D341Med (cell line): ENCODE measurements around the gene METTL3.
"Not testable (repeated sequence)": the region's sequence is repeated elsewhere in the genome, so short reads cannot be mapped to it uniquely, and the experiment has no call there.

Experiments used
- DNase-seq: peaks from one replicate; pipeline ENCODE4 v3.0.0; 2012; ENCODE audit warnings: low spot score

Gene METTL3

DNA sequence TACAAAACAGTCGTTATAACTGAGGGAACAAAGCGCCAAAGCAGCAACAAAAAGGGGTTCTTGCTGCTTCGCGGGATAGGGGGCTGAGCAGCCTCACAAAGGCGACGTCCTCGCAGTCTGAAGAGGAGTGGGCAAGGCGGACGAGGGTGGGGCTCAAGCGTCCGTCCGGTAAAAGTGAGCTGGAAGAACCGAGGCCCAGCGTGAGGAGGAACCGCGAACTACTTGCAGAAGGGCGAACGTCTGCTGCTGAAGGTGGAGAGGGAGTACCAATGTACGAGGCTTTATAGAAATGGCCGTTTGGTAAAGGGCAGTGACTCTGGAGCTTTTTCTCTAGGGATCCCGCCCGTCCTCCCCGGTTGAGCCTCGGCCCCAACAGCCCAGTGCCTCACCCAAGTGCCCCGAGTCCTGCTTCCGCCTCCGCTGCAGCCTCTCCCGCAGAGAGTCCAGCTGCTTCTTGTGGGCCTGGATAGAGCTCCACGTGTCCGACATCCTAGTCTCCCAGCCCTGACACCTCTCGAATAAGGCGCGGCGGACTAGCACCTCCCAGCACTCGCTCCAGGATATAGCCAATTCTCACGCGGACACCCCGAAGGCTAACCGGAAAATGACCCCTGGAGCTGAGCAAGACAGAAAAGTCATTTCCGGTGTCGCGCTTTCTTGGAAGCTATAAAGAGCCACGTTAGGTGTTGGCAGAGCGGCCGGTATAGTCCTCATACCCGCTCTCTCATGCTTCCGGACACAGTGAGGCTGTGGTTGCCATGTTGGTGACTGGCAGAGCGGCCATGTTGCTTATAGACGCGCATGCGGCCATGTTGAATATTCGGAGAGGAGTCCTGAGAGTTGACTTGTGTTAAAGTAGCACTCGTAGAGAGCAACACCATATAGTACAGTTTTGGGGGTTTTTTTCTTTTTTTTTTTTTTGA, at the start of gene METTL3:
TSS of gene METTL3 (minus strand) at position 606 of the 923 bp plus-strand sequence. CDS start at position 489, 117 bp downstream.
- peak; percentile 90 for DNase-seq

DNA sequence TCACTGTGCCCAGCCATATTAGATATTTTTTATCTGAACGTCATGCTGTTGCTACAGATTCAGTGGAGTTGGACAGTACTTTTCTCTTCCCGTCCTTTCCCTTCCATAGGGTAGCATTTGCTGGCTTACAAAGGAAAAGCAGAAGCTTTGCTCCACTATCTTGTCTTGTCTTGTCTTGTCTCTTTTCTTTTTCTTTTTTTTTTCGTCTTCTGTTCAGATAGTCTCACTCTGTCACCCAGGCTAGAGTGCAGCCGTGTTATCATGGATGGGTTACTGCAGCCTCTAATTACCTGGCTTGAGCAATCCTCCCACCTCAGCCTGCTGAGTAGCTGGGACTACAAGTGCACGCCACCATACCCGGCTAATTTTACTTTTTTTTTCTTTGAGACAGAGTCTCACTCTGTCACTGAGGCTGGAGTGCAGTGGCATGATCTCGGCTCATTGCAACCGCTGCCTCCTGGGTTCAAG, 47.6 kb upstream of the METTL3 start:
- no peak for DNase-seq

DNA sequence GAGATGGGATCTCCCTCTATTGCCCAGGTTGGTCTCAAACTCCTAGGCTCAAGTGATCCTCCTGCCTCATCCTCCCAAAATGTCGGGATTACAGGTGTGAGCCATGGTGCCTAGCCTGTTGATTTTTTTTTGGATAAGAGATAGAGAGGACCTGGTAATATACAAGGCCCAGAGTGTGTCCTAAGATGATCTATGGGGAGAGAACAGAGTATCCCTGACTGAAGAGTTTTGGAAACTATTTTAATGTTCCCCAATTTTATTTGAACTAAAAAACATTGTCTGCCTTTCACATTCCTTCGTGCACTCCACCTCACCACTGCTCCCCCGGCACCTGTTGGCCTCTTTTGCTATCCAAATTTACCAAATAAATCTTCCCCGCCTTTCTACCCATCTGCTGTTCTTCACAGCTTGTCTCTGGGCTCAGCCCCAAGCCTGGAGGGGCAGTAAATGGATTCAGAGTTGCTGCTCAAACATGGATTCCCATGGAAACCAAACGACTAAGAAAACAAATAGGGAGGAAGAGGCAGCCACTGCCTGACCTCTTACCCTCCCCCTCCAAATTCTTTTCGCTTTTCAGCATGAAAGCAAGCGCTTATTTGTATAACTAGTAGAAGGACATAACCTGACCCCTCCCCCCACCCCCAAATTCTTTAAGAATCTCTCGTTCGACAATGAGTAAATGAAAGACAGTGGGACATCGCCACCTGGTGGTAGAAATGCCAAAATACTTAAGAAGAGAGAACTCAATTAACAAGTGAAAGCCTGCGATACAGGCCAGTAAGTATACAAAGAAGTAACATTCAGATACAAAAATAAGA, 46.2 kb upstream of the METTL3 start:
- DNase-seq = peak; percentile 55

DNA sequence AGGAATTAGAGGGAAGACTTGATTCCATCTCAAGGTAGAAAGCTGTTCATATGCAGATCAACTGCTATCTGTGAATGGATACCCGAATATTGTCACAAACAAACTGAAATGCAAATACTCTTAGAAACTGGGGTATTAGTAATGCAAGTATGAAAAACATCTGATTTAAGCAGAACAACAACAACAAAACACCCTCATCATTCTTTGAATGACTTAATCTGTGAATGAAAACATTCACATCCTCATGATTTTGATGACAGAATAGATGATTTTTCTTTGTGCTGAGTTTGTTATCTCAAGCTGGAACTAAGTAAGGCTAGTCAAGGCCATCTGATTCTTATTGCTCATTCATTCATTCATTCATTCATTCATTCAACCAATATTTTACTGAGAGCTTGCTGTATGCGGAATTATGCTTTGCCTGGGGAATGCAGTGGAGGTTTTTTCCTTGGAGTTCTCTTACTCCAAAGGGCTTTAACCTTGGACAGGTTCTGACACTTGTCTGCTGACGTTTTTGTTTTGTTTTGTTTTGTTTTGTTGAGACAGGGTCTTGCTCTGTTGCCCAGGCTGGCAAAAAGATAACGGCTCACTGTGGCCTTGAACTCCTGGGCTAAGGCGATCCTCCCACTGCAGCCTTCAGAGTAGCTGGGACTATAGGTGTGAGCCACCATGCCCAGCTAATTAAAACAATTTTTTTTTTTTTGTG, 45.4 kb upstream of the METTL3 start:
- no peak for DNase-seq

DNA sequence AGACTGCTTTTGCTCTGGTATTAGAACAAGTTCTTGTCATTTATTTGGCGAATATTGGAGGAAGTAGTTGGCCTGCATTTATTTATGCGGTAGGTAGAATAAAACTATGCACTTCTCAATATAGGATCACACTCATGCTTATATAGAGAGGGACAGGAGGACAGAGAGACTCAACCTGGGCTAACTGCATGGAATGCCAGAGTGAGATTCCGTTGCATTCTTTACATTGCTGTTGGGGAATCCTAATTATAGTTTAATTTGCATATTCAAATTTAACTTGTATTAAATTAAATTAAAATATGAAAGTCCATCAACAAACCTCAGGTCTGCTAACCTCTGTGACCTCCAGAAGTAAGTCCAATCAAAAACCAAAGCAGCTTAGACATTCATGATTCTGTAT, 42.1 kb upstream of the METTL3 start:
- DNase-seq = no peak

DNA sequence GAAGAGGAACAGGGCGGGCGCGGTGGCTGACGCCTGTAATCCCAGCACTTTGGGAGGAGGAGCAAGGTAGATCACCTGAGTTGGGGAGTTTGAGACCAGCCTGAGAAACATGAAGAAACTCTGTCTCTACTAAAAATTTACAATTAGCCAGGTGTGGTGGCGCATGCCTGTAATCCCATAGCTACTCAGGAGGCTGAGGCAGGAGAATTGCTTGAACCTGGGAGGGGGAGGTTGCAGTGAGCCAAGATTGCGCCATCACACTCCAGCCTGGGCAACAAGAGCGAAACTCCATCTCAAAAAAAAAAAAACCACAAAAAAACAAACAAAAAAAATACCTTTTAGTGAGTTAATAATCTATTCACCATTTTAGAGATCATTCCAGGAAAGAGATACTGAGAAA, 33.4 kb upstream of the METTL3 start:
- DNase-seq = not testable (repeated sequence)

DNA sequence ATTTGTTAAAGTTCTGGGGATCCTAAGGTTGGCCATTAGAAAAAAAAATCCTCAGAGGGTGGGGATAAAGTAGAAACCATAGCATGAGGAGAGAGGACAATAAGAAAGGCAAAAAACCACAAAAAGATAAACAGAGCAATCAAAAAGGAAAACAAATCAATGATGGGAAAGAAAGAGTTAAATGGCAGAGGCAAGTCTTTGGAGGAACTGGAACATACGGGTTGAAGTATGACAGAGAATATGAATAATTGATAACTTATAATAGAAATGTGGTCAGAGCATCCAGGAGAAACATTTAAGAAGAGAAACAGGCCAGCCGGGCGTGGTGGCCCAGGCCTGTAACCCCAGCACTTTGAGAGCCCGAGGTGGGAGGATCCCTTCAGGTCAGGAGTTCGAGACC, 32.8 kb upstream of the METTL3 start:
- DNase-seq = no peak

DNA sequence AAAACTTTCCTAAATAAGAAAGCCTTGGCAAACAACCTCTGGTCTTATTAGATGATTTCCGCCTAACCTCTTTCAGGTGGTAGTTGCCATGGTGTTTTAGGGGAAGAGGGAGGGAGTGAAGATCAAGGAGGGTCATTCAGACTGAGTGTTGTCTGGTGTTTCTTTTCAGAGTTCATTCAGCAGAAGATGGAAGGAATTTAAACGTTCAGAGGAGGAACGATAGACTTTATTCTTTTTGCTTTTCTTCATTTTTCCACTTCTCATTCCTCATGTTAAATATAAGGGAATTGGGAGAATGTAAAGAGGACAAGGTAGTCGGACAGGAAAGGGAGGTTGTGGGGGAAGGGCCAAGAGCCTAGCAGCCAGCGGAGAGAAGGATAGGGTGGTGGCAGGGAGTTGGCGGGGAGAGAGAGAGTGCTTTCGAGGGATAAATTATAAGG, 32.4 kb upstream of the METTL3 start:
- no peak for DNase-seq

DNA sequence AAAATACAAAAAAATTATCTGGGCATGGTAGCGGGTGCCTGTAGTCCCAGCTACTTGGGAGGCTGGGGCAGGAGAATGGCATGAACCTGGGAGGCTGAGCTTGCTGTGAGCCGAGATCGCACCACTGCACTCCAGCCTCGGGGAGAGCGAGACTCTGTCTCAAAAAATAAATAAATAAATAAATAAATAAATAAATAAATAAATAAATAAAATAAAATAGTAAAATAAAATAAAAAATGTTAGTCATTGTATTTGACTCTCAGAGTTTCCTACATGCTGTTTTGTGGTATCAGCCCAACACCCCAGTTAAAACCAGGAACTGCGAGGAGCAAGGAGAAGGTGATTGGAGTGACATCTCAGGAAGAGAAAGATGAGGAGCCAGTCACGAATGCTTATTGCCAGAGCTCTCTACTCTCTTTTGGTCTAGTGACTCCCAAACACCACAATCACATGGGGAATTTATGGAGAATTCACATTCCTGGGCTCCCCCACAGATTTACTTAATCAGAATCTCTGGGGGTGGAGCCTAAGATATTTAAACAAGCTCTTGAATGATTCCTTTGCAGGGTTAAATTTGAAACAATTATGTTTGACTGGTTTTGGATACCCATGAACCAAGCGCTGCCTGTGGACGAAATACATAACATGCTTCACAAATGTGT, 30.4 kb upstream of the METTL3 start:
- no peak for DNase-seq

DNA sequence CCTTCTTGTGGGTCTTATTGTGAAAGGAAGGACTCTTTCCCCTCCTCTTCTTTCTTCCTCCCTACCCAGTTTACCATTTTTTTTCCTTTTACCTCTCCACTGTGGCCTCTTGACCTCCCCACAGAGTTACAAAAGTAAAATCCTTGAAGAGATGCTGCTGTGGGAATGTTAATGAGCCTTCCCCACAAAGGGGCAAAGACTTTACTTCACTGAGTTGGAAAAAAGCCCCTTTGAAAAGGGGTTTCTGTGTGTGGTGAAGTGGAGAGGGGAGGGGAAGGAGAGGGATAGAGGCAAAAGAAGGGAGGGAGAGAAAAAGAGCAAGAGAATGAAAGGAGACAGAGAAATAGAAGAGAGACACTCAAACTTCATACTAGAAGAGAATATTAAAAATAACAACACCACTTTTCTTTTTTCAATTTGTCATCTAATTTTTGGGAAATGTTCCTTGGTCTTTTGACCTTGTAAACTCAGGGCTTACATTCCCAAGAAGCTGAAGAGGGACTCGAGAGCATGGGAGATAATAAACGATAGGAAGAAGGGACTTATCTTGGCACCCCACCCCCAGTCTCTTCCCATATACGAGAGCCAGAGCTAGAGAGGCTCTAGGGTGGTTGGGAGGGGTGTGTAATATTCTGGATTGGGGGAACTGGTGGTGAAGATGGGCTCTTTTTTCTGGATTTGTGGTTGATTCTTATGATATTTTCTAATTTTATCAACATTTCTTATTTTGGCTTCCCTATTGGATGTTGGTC, 28.2 kb upstream of the METTL3 start:
- DNase-seq = no peak

DNA sequence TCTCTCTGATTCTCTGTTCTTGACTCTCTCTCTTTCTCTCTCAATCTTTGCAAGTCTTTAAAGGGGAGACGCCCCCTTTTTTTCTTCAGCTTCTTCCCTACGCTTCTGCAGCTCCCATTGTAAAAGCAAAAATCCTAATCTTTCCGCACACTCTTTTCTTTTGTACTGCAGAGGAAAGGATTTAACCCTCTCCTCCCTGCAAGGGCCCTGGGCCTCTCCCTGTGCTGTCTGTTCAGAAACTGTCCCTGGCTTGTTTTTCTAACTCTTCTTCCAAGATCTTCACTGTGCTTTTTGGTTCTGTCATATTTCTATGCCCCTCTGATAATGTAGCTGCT, 25.9 kb upstream of the METTL3 start:
- no peak for DNase-seq

DNA sequence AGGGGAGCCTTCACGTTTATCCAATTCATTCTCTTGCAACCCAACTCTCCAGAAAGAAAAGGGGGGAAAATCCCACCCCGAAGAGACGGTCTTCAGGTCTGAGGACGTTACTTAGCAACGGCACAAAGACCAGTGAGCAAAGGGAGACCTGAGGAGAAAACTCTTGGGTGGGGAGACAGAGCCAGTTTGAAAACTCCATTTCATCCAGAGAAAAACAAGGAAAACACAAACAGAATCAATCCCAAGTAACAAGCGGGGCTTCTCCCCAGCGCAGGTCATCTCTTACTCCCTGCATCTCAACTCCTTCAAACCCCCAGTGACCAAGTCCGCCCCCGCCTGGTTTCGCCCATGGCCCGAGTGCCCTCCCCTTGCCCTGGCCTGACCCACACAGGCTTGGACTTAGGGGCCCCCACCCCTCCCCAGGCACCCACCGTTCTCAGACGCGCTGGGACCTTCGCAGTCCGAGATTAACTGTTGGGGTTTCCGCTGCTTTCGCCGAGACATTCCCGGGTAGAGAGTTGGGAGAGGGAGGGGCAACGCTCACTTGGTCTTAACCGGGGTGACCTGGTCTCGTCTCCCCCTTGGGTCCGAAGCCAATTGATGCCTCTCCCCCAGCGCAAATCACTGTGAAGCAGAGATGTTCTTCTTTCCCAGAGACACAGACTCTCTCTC, 25.4 kb upstream of the METTL3 start:
- no peak for DNase-seq

DNA sequence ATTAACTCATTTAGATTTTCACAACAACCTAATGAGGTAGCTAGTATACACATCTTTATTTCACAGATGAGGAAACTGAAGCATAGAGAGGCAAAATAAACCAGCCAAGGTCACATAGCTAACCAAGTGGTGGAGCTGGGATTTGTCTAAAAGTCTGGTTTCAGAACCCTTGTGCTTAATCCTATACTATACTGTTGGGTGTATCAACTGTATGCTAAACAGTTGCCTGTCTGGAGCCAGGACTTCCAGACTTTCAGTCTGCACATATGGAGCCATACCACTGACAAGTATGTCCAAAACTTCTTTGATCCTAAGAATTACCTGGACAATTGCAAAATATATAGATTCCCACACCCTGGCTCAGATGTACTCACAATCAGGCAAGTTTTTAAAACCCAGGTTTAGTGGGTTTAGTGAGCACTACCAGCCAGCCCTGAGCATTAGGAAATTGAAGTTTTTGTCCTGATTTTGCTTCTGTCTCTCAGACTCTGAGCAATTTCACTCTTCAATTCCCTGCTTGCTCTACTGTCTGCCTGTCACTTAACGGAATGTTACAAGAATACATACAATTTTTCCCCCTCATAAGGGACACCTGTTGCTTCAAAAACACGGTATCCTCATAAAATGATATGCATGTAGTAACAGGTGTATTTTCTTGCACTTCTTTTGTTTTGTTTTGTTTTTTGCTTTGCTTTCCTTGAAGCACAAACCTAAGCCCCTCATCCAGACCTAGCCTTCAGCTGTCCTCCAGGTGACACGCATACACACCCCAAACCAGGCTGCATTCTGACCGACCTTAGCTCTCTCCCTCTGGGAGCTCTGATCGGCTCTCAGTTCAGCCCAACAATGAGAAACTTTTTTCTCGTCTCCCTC, 24.6 kb upstream of the METTL3 start:
- DNase-seq = no peak

DNA sequence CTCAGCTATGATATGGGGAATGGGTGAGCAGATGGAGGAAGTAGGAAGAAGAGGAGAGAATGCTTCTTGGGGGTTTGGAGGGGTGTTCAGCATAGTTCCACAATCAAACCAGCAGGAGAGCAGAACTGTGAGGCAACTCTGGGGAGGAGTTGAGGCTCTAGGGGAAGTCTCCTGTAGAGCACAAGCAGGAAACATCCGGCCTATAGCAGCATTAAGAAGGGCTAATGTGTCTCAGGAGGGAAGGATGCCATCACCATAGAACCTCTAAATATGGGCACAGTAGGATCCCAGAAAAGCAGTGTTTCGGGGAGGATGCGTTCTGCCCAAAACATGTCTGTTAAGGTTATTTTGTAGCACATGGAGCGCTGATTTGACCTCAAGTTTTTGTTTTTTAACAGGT, 23.4 kb upstream of the METTL3 start:
- no peak for DNase-seq

DNA sequence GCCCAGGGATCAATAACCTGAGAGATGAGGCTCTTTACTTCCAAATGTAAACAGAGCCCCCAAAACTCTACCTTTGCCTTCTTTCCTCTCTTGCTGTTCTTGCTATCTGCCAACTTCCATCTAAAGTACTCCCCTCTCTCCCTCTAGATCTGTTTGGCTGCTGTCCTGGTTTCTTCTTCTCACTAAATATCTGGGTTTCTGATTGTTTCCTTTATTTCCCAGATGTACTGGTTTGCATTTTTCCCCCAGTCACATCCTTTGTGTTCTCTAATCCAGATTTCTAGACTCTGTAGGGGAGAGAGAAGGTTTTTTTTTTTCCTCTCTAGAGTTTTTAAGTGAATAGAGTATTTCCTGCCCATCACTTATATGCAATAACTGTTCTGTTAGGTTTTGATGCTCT, 22.2 kb upstream of the METTL3 start:
- DNase-seq = no peak

DNA sequence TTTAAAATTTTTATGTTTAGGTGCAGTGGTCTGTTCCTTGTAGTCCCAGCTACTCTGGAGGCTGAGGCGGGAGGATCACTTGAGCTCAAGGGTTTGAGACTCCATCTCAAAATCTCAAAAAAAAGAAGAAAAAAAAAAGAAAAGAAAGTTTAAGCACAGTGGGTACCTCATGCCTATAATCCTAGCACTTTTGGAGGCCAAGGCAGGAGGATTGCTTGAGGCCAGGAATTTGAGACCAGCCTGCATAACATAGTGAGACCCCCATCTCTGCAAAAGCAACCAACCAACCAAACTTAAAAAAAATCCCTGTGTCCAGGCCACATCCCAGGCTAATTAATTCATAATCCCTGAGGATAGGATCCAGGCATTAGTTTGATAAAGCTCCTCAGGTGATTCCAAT, 18.4 kb upstream of the METTL3 start:
- DNase-seq = no peak

DNA sequence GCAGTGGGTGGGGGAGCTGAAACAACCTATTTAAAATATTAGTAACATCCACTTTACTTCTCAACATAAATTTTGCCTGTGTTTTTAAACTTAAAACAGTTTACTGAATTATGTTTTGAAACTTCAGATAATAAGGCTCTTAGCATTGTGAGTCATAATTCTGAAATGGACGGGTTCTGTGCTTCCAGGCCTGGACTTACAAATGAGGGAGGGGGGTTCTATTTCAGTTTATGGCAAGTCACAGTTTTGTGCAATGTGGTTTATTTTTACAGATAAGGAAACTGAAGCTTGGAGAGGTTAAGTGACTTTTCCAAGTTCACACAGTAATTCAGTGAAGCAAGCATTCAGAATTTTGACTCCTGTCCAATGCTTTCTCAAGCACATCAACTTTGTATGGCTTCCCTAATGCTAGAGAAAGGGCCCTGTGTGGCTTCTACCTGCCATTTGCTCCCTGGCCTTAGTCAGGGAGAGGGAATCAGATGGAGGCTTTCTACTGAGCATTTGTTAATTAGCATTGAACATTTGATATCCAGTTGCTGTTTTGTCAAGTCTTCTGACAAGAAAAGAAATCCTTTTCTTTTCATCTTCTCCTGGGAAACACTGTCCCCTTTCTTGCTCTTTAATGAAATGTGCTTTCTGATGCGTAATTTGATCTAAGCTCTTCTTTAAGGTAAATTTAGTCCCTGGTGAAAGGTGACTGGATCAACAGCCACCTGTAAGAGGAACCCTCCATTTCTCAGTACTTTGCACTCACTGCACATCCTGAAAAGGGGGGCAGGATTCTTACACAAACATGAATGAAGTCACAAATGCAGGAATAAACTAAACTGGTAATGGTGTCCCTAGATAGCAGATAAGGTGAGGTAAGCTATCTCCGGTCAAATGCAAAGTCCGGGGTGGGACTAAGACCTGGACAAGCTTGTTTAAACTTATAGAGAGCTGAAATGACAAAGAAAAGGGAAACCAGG, 17.5 kb upstream of the METTL3 start:
- DNase-seq = no peak

DNA sequence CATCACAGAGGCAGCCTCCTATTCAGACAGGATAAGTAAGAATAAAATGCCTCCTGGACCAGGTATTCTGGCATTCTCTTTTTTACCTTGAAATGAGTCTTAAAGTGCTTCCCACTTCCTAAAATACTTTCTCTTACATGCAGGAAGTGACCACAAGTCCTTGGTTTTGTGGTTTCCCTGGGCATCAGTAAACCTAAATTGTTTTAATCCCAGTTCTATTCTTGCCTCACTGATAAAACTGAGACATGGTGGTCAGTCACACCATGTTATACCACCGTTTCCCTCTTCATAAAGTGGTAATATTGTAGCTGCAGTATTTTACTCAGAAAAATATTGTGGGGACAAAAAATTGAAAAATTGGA, 16.2 kb upstream of the METTL3 start:
- no peak for DNase-seq
